Type B pancreatic cell (in vitro differentiated cells): Measurements from ENCODE around the gene TP53I13. TPM values are rescaled to one million over a fixed set of nuclear protein-coding genes. Genes with fewer than 3 reads are reported as not detected.
A peak's percentile ranks its signal among the peaks of the same experiment; 100 is the strongest.

Experiments used
- DNase-seq: peaks from one replicate; pipeline ENCODE4 v3.0.0; 2021; ENCODE audit warnings: mixed read lengths; ENCODE audit not compliant: unreplicated experiment; ENCODE audit errors: extremely low spot score
- H3K27ac Mint-ChIP-seq: 2 replicates; pipeline ENCODE4 v1.8.0; 2021; ENCODE audit warnings: mild to moderate bottlenecking, mixed read lengths
- H3K27me3 Mint-ChIP-seq: 2 replicates; pipeline ENCODE4 v1.8.0; 2021; ENCODE audit warnings: mixed read lengths
- H3K36me3 Mint-ChIP-seq: 2 replicates; pipeline ENCODE4 v1.8.0; 2021; ENCODE audit warnings: mixed read lengths
- H3K4me1 Mint-ChIP-seq: one replicate; pipeline ENCODE4 v1.8.0; 2021; ENCODE audit warnings: mixed read lengths; ENCODE audit not compliant: unreplicated experiment
- H3K4me3 Mint-ChIP-seq: 2 replicates; pipeline ENCODE4 v1.8.0; 2021; ENCODE audit warnings: mild to moderate bottlenecking, mixed read lengths
- H3K9me3 Mint-ChIP-seq: 2 replicates; pipeline ENCODE4 v1.8.0; 2021; ENCODE audit warnings: mixed read lengths
- long read RNA-seq: library from polyadenylated mRNA; unstranded; transcript quantifications from one replicate; pipeline ENCODE4 v2.0.0, GENCODE V29; 2020
- total RNA-seq: library from RNA; stranded (reverse); gene quantifications from 2 replicates; pipeline ENCODE4 v1.2.1, GENCODE V29; 2021; ENCODE audit warnings: low replicate concordance
- TF ChIP-seq, protein P1 (sequence below): fragments of 200-600 bp; sonication (generic); conservative IDR thresholded peaks from 2 replicates; pipeline ENCODE4 v1.5.0; 2021; ENCODE audit warnings: antibody characterized with exemption, mild to moderate bottlenecking

Gene TP53I13, protein sequence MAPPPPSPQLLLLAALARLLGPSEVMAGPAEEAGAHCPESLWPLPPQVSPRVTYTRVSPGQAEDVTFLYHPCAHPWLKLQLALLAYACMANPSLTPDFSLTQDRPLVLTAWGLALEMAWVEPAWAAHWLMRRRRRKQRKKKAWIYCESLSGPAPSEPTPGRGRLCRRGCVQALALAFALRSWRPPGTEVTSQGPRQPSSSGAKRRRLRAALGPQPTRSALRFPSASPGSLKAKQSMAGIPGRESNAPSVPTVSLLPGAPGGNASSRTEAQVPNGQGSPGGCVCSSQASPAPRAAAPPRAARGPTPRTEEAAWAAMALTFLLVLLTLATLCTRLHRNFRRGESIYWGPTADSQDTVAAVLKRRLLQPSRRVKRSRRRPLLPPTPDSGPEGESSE
- 38.9 and 50.3 TPM in 2 replicates for total RNA-seq
- long read RNA-seq, partial matches to known transcripts, result 1 of 3 reads
- long read RNA-seq, other reads (novel, unspliced or antisense), result 0 of 3 reads

DNA sequence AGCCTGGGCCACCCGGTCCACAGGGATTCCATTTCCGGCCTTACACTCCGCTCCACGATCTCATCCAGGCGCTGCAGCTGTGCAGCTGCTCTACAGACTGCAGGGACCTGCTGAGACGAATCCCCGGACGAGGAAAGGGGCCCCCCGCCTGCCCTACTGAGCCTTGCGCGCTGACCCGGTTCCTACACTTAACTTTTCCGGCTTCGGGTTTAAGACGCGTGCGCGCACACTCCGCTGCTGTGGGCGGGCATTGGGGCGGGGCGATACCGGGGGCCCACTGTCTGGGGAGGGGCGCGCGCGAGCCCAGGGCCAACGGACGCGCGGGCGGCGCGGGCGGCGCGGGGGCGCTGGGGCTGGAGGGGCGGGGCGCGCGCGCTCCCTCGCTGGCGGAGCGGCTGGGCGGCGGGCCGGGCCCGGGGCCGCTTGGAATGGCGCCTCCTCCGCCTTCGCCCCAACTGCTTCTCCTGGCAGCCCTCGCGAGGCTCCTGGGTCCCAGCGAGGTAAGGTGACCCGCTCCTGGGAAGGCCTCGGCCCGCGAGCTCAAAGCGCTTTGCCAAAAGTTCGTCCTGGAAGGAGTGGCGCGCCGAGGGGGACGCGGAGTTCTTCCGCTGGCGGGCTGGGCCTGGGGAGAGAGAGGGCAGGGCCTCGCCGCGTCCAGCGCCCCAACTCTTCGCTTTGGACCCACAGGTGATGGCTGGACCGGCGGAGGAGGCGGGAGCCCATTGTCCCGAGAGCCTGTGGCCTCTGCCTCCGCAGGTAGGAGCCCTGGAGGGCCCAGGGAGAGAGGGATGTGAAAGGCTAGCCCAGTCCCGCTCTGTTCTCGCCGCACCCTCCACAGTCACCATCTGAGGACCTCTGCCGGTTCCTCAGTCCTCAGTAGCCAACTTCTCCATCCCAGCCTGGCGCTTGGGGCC, at the start of gene TP53I13:
TP53I13 (plus strand) TSS at position 371 of the 914 bp plus-strand sequence; CDS start at position 429, 58 bp downstream.
- DNase-seq, result peak; percentile 90
- H3K4me1 Mint-ChIP-seq, result peaks cover 11% of the 10 kb centered on the region
- H3K27me3 Mint-ChIP-seq, result peaks cover 28% of the 10 kb centered on the region
- H3K27ac Mint-ChIP-seq, result peak within 1 kb of the TSS; percentile 88
- peaks cover 9% of the 10 kb centered on the region for H3K36me3 Mint-ChIP-seq
- no peaks in the 10 kb centered on the region for H3K9me3 Mint-ChIP-seq
- TF ChIP-seq, protein P1, sequence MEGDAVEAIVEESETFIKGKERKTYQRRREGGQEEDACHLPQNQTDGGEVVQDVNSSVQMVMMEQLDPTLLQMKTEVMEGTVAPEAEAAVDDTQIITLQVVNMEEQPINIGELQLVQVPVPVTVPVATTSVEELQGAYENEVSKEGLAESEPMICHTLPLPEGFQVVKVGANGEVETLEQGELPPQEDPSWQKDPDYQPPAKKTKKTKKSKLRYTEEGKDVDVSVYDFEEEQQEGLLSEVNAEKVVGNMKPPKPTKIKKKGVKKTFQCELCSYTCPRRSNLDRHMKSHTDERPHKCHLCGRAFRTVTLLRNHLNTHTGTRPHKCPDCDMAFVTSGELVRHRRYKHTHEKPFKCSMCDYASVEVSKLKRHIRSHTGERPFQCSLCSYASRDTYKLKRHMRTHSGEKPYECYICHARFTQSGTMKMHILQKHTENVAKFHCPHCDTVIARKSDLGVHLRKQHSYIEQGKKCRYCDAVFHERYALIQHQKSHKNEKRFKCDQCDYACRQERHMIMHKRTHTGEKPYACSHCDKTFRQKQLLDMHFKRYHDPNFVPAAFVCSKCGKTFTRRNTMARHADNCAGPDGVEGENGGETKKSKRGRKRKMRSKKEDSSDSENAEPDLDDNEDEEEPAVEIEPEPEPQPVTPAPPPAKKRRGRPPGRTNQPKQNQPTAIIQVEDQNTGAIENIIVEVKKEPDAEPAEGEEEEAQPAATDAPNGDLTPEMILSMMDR, result no peak
- H3K4me3 Mint-ChIP-seq, result peak within 1 kb of the TSS; percentile 98

DNA sequence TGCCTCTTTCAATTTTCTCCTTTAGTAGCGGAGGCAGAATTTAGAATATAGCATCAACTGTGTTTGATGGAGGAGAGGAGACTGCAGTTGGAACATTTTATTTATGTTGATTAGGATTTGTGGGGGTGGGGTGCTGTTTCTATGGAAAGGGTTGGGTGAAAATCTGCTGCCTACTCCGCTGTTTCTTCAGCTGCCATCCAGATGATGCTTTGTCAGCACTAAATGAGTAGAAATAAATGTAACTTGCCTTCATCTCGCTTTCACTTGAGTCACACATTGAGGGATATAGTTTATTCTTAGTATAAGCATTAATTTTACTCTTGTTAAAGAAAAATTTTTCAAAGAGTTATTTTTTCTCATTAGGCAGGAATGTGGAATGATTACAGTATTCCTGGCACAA, 43.8 kb upstream of the TP53I13 start:
- H3K27ac Mint-ChIP-seq, result no peak overlapping the region

DNA sequence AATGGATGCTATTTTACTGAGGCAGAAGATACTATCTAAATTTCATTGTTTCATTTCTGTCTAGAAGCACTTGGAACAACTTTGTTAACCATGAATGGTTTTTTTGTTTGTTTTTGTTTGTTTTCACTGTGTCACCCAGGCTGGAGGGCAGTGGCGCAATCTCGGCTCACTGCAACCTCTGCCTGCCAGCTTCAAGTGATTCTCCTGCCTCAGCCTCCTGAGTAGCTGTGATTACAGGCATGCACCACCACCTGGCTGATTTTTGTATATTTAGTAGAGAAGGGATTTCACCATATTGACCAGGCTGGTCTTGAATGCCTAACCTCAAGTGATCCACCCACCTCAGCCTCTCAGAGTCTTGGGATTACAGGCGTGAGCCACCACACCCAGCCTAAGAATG, 42.2 kb upstream of the TP53I13 start:
- no peak for DNase-seq
- Mint-ChIP-seq H3K36me3 (peaks cover 26% of the 10 kb centered on the region), H3K9me3 (no peaks in the 10 kb centered on the region), H3K4me1 (peaks cover 6% of the 10 kb centered on the region), H3K27ac (no peak overlapping the region), H3K4me3 (no peak overlapping the region), H3K27me3 (no peaks in the 10 kb centered on the region)
- TF ChIP-seq, protein P1, result no peak

More for the DNA sequence above, 43.8 kb upstream of the TP53I13 start:
- peaks cover 6% of the 10 kb centered on the region for H3K4me1 Mint-ChIP-seq
- H3K27me3 Mint-ChIP-seq, result no peaks in the 10 kb centered on the region
- H3K4me3 Mint-ChIP-seq, result no peak overlapping the region
- DNase-seq, result no peak
- peaks cover 22% of the 10 kb centered on the region for H3K36me3 Mint-ChIP-seq
- no peaks in the 10 kb centered on the region for H3K9me3 Mint-ChIP-seq
- TF ChIP-seq, protein P1, result no peak

DNA sequence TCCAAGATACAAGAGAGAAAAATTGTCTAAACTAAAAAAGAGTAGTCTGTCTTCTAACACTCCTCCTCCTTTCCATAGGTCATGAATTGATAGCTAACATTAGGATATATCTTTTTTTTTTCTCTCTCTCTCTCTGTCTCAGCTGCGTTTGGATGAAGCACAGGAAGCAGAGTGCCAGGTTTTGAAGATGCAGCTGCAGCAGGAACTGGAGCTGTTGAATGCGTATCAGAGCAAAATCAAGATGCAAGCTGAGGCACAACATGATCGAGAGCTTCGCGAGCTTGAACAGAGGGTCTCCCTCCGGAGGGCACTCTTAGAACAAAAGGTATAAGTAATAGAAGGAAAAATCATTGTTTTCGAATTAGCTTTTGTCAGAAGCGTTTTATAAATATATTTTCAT, 34.5 kb upstream of the TP53I13 start:
- no peak for DNase-seq
- H3K36me3 Mint-ChIP-seq, result peaks cover 30% of the 10 kb centered on the region
- no peaks in the 10 kb centered on the region for H3K27me3 Mint-ChIP-seq
- no peak overlapping the region for H3K27ac Mint-ChIP-seq
- TF ChIP-seq, protein P1, result no peak
- no peaks in the 10 kb centered on the region for H3K9me3 Mint-ChIP-seq
- H3K4me1 Mint-ChIP-seq, result no peaks in the 10 kb centered on the region
- no peak overlapping the region for H3K4me3 Mint-ChIP-seq

DNA sequence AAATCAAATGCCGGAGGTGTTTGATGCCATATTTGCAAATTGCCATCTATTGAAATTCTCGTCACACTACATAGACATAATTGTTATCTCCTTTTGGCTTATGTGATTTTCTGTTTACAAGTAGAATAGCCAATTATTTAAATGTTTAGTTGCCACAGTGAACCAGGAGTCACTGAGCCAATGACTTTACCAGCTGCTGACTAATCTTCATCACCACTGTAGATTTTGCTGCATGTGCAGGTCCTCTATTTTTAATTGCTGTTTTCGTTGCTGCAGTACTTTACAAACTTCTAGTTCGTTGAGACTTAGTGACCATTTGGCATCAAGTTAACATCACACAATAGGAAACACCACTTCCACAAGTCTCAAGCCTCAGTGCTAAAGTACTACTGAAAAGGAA, 24.4 kb upstream of the TP53I13 start:
- TF ChIP-seq, protein P1, result no peak
- Mint-ChIP-seq H3K36me3 (peaks cover 19% of the 10 kb centered on the region), H3K4me1 (peaks cover 4% of the 10 kb centered on the region), H3K9me3 (no peaks in the 10 kb centered on the region), H3K4me3 (no peak overlapping the region), H3K27ac (no peak overlapping the region), H3K27me3 (no peaks in the 10 kb centered on the region)
- DNase-seq, result no peak
